Measurements from ENCODE around the gene EEF1G. TPM values are rescaled to one million over a fixed set of nuclear protein-coding genes. Genes with fewer than 3 reads are reported as not detected.
"Not testable (repeated sequence)": the region's sequence is repeated elsewhere in the genome, so short reads cannot be mapped to it uniquely, and the experiment has no call there.

Gene EEF1G
- total RNA-seq, 1 donor from 2014 or later = 1,061 TPM

DNA sequence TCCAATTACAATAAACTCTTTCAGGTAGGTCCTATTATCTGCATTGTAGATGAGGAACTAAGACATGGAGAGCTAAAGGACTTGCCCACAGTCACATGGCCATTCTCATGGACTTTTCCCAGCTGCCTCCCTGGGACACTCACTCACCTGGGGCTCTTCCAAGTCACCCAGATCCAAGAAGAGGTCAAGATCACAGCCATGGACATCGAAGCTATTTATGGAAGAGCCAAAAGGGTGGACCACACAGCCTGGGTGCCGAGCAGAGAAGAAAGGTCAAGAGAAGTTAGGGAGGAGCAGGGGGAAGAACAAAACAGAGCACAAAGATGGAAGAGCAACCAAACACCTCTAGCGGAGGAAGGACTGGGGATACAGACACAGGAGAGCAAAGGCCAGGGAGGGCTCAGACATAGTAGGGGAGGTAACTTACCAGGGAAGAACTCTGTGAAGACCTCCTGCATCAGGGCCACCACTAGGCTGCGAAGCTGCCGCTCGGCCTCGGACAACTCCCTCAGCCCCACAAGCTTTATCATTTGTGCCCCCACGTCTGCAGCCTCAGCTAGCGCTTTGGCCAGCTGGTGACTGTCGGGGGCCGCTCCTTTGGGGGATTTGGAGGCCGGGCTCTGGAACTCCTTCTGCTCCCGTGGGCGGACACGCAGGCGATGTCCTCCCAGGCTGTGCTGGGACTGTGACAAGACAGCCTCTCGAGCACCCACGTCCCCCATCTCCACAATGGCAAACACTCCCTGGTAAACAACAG is 7.4 kb upstream of the EEF1G start:
- intact Hi-C loops (cut with micrococcal nuclease) = no loop called here

DNA sequence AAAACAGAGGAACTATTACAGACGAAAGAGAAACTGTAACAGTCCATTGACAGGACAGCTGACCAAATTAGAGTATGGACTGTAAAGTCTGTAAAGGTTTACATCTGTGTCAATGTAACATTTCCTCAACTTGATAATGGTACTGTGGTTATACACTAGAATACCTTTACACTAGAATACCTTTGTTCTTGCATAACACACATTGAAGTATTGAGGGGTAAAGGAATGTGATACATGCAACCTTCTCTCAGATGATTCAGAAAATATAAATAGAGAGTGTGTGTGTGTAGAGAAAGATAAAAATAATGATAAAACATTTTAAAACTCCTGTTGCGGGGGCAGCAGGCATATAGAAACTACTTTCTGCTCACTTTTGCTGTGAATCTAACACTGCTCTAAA is 5.6 kb upstream of the EEF1G start:
- intact Hi-C loops (cut with micrococcal nuclease) = no loop called here

DNA sequence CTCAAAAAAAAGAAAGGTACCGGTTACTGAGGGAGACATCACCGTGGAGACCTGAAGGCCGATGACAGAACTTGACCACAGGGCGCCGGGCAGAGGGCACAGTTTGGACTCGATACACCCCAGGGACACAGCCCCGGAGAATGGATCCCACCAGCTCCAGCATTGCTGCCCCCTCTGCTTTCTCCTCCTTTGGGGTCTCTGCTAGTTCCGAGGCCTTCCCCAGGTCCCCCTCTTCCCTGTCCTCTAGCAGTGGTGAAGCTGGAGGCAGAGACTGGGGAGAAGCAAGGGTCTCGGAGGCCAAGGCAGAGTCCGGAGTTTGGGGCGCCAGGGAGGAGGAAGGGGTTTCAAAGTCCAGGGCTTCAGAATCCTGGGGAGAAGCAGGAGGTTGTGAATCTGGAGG is 4.8 kb upstream of the EEF1G start:
- intact Hi-C loops (cut with micrococcal nuclease) = no loop called here

DNA sequence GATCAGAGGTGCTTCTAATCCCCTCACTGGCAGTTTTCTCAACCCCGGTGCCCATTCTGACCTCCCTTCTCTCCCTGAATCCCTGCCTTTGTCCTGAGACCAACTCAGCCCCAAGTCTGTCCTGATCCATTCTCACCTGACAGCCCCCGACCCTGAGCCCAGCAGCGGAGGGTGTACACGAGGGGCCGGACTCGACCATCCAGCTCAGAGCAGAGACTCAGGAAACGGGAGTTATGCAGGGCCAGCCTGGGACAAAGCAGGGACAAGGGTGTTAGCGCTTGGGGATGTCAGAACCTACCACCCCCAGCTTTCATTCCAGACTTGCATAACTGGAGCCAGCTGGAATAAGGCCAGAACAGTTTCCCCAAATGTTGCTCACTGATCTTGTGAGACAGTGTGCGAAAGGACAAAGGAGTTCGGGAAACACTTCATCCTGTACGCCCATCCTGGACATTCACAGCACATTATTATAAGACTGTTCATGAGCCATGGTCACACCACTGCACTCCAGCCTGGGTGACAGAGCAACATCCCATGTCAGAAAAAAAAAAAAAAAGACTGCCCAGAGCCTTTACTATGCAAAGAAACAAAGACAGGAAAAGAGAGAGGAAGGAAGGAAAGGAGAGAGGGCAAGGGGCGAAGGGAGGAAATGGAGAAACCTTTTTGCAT is 3.5 kb upstream of the EEF1G start:
- intact Hi-C loops (cut with micrococcal nuclease) = no loop called here

DNA sequence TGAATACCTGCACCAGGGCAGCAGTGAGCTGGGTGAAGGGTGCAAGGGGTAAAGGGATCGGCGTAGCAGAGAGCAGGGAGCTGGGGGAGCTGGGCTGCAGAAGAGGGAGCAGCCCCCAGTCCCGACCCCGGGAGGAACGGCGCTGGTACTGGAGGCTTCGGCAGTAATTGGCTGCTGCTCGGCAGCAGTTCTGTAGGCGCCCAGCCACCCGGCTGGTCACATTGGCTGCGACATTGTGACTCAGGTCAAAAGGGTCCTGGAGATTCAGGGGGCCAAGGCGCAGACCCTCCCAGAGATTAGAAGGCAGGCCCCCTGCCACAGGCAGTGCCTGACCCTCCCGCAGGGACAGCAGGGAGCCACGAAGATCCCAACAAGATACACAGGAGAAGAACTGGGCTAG is 2.1 kb upstream of the EEF1G start:
- intact Hi-C loops (cut with micrococcal nuclease) = loop anchor here (2.0 kb wide), 1 partner anchor 33 kb away; no protein-coding TSS in a partner anchor

GRCh38 chr11:62575156-62575555 is 1.5 kb upstream of the EEF1G start:
- intact Hi-C loops (cut with micrococcal nuclease) = loop anchor here (2.0 kb wide), 1 partner anchor 32 kb away; no protein-coding TSS in a partner anchor

DNA sequence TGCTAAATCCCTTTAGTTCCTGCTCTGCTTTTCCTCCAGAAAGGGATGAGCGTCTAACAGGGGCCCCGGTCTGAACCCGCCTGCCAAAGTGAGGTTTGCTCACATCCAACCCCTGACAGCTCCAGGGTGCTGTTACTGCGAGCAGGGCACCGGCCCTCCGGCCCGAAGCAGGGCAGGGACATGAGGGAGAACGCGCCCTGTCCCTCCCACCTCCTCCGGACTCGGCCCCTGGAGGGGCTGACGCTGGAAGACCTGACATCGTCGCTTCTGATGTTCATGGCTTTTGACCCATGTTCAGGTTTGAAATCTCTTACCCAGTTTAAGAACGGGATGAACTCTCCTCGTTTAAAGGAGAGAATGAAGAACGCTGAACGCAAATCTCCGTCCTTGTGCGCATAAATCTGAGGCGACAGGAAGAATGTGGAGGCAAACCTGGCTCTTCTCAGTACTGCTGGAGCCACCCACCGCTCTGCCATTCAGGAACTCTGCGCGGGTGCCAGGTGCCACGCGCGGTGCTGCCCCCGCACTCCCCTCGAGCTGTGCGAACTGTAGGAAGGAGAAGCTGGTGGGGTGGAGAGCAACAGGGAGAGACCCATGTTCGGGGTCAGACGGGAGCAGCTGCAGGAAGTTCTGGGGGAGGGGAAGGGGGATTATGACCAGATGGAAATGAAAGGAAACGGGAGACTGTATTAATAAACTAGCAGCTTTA is 826 bp upstream of the EEF1G start:
- intact Hi-C loops (cut with micrococcal nuclease) = loop anchor here (1.0 to 2.0 kb wide), 10 partner anchors 17 to 306 kb away; partner anchors contain the start of genes C11orf98, CSKMT, GANAB and SLC3A2

GRCh38 chr11:62573006-62573591 is 592 bp downstream of the EEF1G start:
- intact Hi-C loops (cut with micrococcal nuclease) = loop anchor here (1.0 kb wide), 6 partner anchors 16 to 1144 kb away; partner anchors contain the start of genes CPSF7, STX5 and TEX54

DNA sequence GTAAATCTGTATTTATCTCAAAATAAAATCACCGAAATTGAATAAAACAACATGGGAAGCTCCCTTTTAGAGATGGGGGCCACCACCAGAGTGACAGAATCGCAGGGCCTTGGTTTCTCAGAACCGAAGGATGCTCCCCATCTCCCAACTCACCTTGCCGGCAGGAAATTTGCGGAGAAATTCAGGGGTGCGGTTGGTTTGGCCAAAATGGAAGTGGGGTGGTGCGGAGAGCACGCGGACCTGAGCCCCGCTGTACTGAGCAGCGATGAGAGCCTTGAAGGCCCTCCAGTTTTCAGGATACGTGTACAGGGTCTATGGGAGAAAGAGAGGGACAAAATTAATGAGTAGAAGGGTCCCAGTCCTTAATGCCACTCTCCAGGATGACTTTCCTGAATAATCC is 1.3 kb downstream of the EEF1G start:
- intact Hi-C loops (cut with micrococcal nuclease) = no loop called here

- intact Hi-C loops (cut with micrococcal nuclease) = not testable (repeated sequence)
Measured at GRCh38 chr11:62571493-62571892, 2.2 kb downstream of the EEF1G start.

DNA sequence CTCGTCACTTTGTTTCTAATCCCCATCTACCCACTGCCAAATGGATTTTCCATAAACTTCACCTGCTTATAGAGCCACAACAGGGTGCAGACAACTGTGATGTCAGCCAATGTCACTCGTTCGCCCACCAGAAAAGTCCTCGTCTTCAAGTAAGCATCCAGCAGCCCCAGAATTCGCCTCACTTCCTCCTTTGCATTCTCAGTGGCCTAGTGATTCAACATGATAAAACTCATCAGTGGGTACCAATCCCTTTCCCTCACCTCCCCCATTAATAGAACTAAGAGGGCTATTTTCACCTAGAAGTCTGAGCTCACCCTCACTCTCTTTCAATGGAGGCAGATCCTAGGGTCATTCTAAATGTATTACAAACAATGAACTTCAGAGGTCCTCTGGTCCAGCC is 2.8 kb downstream of the EEF1G start:
- intact Hi-C loops (cut with micrococcal nuclease) = not testable (repeated sequence)

GRCh38 chr11:62569611-62570010 is 4.1 kb downstream of the EEF1G start:
- intact Hi-C loops (cut with micrococcal nuclease) = no loop called here

- intact Hi-C loops (cut with micrococcal nuclease) = no loop called here
Measured at GRCh38 chr11:62567018-62567633, 6.6 kb downstream of the EEF1G start.

DNA sequence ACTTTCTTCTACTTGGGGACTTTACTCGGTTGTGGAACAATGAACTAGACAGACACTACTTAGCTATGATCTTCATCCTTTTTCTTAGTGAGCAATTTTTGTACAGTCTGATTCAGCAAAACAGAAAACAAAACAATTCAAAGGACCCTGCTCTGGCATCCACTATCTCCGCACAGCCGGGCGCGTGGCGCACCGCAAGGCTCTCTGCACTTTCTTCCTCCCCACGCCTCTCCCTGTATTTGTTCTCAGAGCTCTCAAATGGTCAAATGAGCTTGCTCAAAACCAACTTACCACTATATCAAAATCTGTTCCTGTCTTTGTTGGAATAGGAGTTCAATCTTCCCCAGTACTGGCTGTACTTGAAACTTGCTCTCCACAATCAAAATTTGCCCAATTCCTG is 7.4 kb downstream of the EEF1G start:
- intact Hi-C loops (cut with micrococcal nuclease) = no loop called here

DNA sequence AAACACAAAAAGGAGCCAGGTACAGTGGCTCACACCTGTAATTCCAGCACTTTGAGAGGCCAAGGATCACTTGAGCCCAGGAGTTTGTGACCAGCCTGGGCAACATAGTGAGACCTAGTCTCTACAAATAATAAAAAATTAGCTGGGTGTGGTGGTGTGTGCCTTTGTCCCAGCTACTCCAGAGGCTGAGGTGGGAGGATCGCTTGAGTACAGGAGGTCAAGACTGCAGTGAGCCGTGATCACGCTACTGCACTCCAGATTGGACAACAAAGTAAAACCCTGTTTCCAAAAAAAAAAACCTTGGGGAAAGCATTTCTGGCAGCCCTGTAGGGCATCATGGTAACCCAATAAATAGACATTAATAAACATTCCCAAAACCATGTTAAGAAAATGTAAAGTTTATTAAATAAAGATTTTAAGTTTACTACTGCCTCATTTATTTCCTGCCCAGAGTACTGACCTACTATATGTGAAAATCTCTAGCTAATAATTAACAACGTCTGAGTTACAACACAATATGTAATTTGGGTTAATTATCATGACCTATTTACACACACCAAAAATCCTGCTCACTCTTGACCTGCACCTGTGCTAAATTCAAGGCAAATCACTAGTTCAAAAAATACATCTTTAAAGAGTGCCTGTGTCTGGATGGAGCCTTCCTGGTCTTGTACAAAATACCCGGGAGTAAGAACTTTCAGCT is 8.4 kb downstream of the EEF1G start:
- intact Hi-C loops (cut with micrococcal nuclease) = no loop called here

DNA sequence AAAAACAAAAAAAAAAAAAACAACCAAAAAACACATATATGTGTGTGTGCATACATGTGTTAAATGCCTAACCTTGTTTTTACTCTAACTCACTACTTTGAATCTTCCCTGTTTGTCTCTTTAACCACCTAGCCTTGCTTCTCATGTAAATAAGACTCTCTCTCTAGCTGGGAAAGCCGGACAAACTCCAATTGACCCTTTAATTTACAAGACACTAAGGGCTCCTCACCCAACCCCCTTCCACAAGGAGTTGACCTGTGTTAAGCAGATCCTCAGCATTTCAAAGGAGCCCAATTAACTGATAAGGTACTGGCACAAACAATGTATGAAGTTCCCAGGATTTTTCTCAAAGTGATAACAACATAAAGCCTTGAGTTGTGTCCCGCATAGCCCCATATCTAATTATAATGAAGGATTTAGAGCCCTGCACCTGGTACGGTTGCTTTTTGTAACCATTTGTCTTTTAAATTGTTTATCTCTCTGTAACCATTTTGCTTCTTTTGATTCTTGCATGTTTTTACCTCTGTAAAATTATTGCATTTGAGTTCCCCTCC is 11.9 kb downstream of the EEF1G start:
- intact Hi-C loops (cut with micrococcal nuclease) = not testable (repeated sequence)

DNA sequence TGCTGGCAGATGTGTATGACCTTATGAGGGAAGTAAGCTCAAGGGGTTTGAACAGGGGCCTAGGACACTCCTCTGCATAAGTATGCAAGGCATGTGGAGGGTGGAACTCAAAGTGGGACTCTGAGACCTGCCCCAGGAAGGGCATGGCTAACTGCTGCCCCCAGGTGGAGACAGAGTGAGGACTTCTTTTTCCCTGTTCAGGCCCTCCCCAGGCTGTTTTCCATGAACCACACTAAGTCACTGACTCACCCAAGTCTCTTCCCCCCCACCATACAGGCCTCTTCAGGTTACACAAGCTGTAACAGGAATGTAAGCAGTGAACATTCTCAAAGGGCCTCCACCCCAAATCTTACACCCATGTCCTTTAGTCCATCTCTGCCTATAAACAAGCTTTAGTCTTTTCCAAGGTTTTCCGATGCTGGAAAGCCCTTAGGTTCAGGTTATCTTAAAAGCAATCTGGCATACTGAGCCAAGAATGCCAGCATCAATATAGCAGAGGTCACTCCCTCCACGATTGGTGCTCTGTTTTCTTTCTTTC is 13.1 kb downstream of the EEF1G start:
- intact Hi-C loops (cut with micrococcal nuclease) = loop anchor here (1.0 kb wide), 2 partner anchors 136 to 165 kb away; no protein-coding TSS in a partner anchor

DNA sequence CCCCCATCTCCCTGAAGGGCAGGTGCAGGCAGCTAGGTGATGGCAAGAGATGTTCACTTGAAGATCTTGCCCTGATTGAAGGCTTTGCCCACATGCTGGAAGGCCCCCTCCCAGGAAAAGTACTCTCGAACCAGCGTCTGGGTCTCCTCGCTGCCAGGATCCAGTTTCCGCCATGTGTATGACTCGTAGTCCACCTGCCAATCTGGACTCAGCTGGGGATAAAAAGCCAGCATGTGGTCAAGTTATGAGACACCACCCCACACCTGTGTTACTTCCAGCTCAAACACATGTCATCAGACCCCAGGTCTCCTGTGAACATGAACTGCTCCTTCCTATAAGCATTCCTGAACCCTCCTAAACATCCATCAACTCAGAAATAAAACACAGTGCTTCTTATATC is 14.1 kb downstream of the EEF1G start:
- intact Hi-C loops (cut with micrococcal nuclease) = loop anchor here (1.0 to 10.0 kb wide), 5 partner anchors 135 to 765 kb away; partner anchors contain the start of genes FEN1, INCENP, SLC3A2 and TMEM258

- intact Hi-C loops (cut with micrococcal nuclease) = loop anchor here (5.0 to 10.0 kb wide), 3 partner anchors 323 to 764 kb away; partner anchors contain the start of genes FEN1, INCENP, SLC3A2 and TMEM258
Measured at GRCh38 chr11:62559204-62559603, 14.5 kb downstream of the EEF1G start.

All from T-helper 1 cell treated with Interleukin-12 subunit alpha and Interleukin-12 subunit beta and Interleukin-4 antibody, amounts not matched to agents 30 ng/mL and 1 ng/mL, for 36 hours (primary cell).